Measurements from ENCODE around the gene PLA2G2F. TPM values are rescaled to one million over a fixed set of nuclear protein-coding genes. Genes with fewer than 3 reads are reported as not detected.
A peak's percentile ranks its signal among the peaks of the same experiment; 100 is the strongest.

The PLA2G2F gene
- total and polyA plus RNA-seq, 9 of the 15 experiments (the other 6 are each of a cell fraction or from before 2014, with no cell fraction given), result not detected

DNA sequence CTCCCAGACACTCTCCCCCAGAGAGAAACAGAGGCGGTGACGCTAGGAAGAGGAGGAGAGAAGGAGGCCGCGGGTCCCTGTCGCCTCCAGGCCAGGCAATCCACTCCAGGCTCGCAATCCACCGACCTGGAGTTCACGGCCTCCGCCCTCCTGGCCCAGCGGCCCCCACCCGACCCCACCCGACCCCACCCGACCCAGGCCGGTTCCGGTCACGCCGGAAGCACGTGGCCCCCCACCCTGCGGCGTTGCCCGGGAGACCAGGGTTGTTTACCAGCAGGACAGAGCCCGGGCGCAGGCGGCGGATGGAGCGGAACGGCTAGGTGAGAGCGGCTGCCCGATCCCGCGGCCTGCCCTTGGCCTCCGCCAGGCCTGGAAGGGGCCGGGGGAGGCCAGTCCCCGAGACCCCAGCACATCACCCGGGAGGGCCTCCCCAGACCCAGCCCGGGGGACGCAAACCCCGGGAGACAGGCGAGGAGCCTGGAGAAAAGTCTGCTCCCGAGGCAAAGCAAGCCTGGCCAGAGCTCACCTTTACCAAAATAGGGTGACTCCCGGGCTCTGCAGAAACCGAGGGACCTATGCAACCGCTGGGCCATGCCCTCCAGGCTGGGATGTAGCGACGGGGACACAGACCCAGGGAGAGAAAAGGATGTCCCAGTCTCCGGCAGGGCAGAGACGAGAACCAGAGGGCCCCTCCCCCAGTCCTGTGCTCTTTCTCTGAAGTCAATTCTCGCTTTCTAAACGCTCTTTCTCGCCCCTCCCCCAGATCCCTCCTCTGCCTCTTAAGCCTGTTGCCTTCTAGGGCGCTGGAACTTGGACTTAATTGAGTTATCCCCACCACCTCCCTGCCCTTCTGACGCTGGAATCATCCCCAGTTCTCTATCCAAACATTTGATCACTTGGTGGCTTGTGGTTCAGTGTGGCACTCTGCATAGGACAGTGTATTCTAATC lies 47.0 kb downstream of the PLA2G2F start, which contains the start of the genes PLA2G2C and UBXN10 (continued):
- TF ChIP-seq MTF1 (CRISPR knock-in tag; IDR thresholded peaks at IDR 0.05; ENCODE audit: borderline replicate concordance) (no peak), SRSF7 (optimal IDR thresholded peaks at IDR 0.05; ENCODE audit: low read depth, low read length) (no peak), RBM25 (IDR thresholded peaks at IDR 0.05; ENCODE audit: low read depth, low read length, severe bottlenecking) (no peak), ZNF354B (CRISPR knock-in tag; IDR thresholded peaks at IDR 0.05) (no peak), SP1 (CRISPR knock-in tag; IDR thresholded peaks at IDR 0.05) (peak; percentile 57), CHD1 (IDR thresholded peaks at IDR 0.05; ENCODE audit: low read length) (no peak), BCOR (IDR thresholded peaks at IDR 0.05) (no peak), XRCC3 (IDR thresholded peaks at IDR 0.05) (no peak), ZBED1 (IDR thresholded peaks at IDR 0.05) (no peak; the same call in 1 of the 2 replicates), MIER1 (IDR thresholded peaks at IDR 0.05; ENCODE audit: low read depth) (no peak), NFIC (IDR thresholded peaks at IDR 0.05) (no peak), SMARCC2 (IDR thresholded peaks at IDR 0.05; ENCODE audit: low read depth) (peak; percentile 13; the same call in 1 of the 2 replicates), ZNF174 (CRISPR knock-in tag; IDR thresholded peaks at IDR 0.05) (no peak)
- TF ChIP-seq, protein P1, sequence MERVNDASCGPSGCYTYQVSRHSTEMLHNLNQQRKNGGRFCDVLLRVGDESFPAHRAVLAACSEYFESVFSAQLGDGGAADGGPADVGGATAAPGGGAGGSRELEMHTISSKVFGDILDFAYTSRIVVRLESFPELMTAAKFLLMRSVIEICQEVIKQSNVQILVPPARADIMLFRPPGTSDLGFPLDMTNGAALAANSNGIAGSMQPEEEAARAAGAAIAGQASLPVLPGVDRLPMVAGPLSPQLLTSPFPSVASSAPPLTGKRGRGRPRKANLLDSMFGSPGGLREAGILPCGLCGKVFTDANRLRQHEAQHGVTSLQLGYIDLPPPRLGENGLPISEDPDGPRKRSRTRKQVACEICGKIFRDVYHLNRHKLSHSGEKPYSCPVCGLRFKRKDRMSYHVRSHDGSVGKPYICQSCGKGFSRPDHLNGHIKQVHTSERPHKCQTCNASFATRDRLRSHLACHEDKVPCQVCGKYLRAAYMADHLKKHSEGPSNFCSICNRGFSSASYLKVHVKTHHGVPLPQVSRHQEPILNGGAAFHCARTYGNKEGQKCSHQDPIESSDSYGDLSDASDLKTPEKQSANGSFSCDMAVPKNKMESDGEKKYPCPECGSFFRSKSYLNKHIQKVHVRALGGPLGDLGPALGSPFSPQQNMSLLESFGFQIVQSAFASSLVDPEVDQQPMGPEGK (CRISPR knock-in tag; IDR thresholded peaks at IDR 0.05; ENCODE audit: borderline replicate concordance), result 0 out of 2 replicates have a peak, but pooled peaks have one; percentile 12
- TF ChIP-seq, protein P2, sequence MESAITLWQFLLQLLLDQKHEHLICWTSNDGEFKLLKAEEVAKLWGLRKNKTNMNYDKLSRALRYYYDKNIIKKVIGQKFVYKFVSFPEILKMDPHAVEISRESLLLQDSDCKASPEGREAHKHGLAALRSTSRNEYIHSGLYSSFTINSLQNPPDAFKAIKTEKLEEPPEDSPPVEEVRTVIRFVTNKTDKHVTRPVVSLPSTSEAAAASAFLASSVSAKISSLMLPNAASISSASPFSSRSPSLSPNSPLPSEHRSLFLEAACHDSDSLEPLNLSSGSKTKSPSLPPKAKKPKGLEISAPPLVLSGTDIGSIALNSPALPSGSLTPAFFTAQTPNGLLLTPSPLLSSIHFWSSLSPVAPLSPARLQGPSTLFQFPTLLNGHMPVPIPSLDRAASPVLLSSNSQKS (CRISPR knock-in tag; IDR thresholded peaks at IDR 0.05), result no peak
- TF ChIP-seq, protein P3, sequence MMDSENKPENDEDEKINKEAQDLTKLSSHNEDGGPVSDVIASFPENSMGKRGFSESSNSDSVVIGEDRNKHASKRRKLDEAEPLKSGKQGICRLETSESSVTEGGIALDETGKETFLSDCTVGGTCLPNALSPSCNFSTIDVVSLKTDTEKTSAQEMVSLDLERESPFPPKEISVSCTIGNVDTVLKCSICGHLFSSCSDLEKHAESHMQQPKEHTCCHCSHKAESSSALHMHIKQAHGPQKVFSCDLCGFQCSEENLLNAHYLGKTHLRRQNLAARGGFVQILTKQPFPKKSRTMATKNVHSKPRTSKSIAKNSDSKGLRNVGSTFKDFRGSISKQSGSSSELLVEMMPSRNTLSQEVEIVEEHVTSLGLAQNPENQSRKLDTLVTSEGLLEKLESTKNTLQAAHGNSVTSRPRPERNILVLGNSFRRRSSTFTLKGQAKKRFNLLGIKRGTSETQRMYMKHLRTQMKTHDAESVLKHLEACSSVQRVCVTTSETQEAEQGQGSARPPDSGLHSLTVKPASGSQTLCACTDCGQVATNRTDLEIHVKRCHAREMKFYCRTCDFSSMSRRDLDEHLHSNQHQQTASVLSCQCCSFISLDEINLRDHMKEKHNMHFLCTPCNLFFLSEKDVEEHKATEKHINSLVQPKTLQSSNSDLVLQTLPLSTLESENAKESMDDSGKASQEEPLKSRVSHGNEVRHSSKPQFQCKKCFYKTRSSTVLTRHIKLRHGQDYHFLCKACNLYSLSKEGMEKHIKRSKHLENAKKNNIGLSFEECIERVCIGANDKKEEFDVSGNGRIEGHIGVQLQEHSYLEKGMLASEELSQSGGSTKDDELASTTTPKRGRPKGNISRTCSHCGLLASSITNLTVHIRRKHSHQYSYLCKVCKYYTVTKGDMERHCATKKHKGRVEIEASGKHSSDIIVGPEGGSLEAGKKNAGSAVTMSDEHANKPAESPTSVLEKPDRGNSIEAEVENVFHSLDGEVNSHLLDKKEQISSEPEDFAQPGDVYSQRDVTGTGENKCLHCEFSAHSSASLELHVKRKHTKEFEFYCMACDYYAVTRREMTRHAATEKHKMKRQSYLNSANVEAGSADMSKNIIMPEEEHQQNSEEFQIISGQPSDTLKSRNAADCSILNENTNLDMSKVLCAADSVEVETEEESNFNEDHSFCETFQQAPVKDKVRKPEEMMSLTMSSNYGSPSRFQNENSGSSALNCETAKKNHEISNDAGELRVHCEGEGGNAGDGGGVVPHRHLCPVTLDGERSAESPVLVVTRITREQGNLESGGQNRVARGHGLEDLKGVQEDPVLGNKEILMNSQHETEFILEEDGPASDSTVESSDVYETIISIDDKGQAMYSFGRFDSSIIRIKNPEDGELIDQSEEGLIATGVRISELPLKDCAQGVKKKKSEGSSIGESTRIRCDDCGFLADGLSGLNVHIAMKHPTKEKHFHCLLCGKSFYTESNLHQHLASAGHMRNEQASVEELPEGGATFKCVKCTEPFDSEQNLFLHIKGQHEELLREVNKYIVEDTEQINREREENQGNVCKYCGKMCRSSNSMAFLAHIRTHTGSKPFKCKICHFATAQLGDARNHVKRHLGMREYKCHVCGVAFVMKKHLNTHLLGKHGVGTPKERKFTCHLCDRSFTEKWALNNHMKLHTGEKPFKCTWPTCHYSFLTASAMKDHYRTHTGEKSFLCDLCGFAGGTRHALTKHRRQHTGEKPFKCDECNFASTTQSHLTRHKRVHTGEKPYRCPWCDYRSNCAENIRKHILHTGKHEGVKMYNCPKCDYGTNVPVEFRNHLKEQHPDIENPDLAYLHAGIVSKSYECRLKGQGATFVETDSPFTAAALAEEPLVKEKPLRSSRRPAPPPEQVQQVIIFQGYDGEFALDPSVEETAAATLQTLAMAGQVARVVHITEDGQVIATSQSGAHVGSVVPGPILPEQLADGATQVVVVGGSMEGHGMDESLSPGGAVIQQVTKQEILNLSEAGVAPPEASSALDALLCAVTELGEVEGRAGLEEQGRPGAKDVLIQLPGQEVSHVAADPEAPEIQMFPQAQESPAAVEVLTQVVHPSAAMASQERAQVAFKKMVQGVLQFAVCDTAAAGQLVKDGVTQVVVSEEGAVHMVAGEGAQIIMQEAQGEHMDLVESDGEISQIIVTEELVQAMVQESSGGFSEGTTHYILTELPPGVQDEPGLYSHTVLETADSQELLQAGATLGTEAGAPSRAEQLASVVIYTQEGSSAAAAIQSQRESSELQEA (IDR thresholded peaks at IDR 0.05; ENCODE audit: low read depth), result no peak

All from K562 (cell line).